GM18505 (cell line): ENCODE measurements around the gene GCN1.
"Not testable (repeated sequence)": the region's sequence is repeated elsewhere in the genome, so short reads cannot be mapped to it uniquely, and the experiment has no call there.

Experiments
- ATAC-seq: cut with Tn5 transposase; IDR thresholded peaks from one replicate; pipeline ENCODE4 v1.9.1; 2021; ENCODE audit not compliant: unreplicated experiment
- POLR2A ChIP-seq: IDR thresholded peaks from 4 replicates; pipeline ENCODE4 v1.6.1; 2011; ENCODE audit warnings: borderline replicate concordance; ENCODE audit not compliant: insufficient read depth, insufficient read length; ENCODE audit errors: extremely low read depth

Gene GCN1

DNA sequence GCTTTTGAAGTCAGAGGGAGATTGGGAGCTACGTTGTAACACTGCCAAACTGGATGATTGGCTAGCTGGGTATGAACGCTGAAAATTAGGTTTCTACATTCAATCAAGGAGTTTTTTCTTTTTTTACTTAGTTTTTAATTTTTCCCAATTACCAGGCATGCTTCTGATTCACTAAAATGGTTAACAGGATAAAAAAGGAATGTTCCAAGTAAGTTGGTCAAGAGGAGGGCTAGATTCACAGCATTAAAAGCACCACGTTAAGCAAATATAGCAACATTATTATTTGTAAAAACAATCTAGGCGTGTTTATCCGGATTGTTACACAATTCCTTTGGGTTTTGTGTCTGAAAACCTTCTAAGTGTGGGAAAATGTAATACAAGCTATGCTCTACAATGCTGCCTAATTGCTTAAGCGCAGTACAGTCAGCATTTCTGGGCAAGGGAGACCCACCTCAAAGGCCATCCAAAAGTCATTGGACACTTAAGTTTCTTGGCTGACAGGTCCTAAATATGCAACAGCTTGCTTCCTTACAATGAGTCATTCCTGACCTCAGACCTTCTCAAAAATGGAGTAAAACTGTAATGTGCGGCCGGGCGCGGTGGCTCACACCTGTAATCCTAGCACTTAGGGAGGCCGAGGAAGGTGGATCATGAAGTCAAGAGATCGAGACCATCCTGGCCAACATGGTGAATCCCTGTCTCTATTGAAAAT is 5.2 kb upstream of the GCN1 start:
- no peak for TF ChIP-seq POLR2A

DNA sequence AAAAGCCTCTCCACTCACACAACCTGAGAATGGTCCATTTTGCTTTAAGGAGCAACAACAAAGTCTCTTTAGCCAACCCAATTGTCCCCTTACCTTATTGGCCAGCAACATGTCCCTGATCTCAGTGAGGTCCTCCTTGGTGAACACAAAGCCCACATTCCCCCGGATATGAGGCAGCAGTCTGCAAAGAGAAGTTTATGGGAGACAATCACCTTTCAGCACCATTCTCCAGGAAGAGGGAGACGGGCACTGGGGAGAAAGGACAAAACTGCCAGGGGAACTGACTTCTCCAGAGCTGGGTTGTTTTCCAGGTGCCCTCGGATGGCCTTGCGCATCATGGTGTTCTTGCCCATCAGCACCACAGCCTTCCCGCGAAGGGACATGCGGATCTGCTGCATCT is 4.5 kb upstream of the GCN1 start:
- ATAC-seq: no peak
- peak; percentile 1 for TF ChIP-seq POLR2A

More for the DNA sequence above, 5.2 kb upstream of the GCN1 start:
- no peak for ATAC-seq

DNA sequence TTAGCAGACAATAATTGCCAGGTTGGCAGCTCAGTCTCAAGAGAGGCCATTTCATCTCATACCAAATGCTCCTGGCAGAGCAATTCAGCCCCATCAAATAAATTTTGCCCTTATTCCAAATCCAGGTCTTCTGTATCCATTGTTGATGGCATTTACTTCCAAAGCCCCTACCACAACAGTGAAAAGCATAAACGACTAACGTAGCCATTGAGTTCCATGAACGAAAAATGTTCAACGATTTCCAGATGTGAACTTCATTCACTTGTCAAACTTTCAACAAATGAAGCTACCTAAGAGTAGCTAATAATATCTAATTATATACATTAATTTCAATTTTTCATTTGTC is 3.0 kb upstream of the GCN1 start:
- no peak for TF ChIP-seq POLR2A
- ATAC-seq: no peak

DNA sequence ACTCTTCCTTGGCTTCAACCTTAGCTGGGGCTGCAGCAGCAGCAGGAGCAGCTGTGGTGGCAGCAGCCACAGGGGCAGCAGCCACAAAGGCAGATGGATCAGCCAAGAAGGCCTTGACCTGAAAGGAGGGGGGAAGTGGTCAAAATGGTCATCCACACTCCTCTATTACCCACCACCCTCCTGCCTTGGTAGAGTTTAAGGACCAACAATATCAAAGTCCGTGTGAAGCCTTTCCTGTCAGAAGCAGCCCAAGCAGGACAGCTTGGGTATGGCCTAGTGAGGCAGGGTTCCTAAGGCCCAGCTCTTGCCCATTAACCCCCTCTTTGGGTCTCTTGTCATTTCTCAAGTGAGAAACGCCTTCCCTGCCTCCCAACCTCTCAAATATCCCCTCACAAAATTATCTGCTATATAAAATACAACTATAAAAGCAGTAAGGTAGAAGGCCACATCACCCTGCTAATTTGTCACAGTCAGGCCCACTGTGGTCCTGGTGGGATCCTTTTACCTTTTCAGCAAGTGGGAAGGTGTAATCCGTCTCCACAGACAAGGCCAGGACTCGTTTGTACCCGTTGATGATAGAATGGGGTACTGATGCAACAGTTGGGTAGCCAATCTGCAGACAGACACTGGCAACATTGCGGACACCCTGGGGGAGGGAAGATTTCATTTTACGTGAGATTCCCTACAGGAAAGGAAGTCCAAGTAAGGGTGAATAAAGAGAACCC is 2.5 kb upstream of the GCN1 start:
- ATAC-seq: not testable (repeated sequence)
- TF ChIP-seq POLR2A: peak; percentile 24

DNA sequence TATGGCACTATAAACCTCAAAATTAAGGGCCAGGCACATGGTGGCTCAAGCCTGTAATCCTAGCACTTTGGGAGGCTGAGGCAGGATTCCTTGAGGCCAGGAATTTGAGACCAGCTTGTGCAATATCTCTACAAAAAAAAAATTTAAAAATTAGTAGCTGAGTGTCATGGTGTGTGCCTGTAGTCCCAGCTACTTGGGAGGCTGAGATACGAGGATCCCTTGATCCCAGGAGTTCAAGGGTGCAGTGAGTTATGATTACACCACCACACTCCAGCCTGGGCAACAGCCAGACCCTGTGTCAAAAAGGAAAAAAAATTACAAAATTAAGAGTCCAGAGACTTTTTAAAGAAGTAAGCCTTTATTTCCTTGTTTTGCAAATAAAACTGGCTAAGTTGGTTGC is 1.8 kb upstream of the GCN1 start:
- no peak for ATAC-seq
- no peak for TF ChIP-seq POLR2A

DNA sequence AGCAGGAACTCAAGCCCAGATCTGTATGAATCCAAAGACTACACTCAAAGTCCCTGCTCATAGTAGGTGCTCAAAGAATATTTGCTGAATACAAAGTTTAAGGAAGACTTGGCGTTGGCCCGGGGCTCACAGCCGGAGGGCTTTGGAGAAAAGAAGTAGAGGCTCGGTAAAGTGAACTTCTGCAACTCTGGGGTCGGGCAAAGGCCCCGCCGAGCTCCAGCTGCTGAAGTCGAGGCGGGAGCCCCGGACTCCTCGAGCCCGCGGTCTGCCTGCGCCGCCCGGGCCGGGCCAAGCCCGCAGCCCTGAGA is 335 bp downstream of the GCN1 start:
- peak; percentile 33 for ATAC-seq

DNA sequence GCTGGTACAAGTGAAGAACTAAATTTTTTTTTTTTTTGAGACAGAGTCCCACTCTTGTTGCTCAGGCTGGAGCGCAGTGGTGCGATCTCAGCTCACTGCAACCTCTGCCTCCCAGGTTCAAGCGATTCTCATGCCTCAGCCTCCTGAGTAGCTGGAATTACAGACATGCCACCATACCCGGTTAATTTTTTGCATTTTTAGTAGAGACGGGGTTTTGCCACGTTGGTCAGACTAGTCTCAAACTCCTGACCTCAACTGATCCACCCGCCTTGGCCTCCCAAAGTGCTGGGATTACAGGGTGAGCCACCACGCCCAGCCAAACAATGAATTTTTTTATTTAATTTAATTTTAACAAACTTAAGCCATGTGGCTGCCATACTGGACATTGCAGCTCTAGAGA is 1.2 kb downstream of the GCN1 start:
- not testable (repeated sequence) for ATAC-seq

More for the DNA sequence above, 335 bp downstream of the GCN1 start:
- no peak for TF ChIP-seq POLR2A

DNA sequence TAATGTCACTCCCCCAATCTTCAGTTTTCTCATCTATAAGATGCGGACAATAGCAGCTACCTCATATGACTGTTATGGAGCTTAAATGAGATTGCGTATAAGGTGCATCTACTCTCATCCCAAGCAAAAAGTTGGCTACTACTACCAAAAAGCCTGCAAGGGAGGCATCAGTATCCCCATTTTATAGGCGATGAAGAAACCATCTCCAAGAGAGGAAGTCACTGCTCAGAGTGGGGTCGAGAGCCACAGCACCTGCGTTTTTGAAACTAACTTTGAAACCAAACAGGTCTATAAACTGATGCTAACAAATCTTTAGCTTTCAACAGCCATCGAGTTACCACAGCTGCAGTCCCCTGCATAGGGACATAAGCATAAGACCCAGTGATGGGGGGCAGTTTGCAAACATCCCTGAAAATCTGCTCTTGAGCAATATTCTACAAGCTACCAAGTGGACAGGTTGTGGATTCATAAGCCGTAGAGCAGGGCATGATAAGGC is 3.5 kb downstream of the GCN1 start:
- TF ChIP-seq POLR2A: no peak
- ATAC-seq: no peak

DNA sequence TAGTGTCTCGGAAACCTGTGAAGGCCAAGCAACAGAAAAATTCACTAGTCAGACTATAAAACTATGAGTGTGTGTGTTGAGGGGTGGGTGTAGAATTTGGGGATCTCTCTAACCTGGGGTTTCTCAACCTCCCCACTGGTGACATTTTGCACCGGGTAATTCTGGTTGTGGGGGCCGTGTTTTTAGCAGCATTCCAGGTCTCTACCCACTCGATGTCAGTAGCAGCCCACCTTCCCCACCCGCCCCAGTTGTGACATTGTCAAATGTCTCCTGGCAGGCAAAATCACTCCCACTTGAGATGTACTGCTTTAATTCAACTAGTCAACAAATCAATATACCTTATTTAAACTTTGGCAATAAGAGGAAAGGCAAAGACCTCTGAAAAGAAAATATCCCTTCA is 4.1 kb downstream of the GCN1 start:
- no peak for TF ChIP-seq POLR2A
- no peak for ATAC-seq

DNA sequence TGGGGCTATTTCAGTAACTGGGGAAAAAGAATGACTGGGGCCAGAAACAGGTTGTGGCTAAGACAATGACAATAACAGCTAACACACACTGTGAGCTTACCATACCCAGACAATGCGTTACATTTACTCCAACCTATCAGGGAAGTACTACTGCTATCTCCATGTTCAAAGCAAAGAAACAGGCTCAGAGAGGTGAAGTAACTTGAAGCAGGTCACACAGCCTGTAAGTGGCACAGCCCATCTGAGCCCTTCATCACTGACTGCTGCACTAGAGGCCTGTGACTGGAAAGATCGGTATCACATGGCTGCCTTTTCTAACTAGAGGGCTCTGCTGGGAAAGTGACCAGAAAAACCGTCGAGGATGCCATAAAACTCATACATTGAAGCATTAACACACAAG is 7.9 kb downstream of the GCN1 start:
- ATAC-seq: no peak
- TF ChIP-seq POLR2A: no peak

DNA sequence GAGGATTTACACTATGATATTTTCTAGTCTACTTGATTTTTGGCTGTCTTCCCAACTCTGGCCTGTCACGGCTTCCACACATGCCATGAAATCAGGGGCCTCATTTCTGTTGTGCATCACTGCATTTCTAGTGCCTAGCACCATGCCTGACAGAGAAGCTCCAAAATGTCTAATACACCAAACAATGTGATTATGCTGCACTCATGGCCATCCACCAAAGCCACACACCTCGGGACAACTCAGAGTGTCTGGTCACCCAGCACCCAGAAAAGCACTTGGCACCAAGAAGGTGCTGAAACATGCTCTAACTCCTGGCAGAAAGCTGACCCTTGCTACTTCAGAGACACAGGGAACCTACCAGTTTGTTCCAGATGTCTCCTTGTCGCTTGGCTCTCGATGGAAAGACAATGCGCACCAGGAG is 11.3 kb downstream of the GCN1 start:
- ATAC-seq: no peak
- TF ChIP-seq POLR2A: no peak

DNA sequence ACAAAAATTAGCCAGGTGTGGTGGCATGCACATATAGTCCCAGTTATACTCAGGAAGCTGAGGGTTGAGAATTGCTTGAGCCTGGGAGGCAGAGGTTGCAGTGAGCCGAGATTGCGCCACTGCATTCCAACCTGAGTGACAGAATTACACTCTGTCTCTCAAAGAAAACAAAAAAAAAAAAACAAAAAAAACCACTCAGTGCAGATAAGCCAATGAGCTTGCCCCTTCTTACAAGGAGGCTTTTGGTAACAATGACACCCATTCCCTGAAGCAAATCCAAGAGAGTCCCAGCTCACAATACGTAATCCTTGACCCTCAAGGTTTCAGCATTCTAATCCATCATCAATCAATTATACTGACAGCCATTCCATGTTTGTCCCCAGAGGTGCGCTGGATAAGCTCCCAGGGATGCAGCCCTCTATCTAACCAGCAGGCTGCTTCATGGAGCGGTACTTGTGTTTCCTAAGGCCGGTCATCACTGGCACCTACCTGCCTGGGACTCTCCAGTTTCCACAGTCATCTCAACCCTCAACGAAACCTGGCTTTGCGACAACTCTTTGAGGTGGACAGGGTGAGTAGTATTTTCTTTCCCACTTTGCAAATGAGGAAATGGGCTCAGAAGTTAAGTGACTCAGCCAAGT is 12.4 kb downstream of the GCN1 start:
- no peak for ATAC-seq
- TF ChIP-seq POLR2A: no peak

DNA sequence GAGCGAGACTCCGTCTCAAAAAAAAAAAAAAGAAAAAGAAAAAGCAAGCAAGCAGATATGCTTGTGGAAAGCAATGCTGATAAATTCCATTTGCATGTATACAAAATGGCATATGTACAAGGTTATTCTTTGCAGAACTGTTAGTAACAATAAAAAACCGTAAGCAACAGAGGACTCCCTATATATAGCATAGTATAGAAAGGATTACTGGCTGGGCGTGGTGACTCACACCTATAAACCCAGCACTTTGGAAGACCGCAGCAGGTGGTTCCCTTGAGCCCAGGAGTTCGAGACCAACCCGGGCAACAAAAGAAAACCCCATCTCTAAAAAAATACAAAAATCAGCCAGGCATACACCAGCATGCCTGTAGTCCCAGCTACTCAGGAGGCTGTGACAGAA is 13.5 kb downstream of the GCN1 start:
- ATAC-seq: no peak
- TF ChIP-seq POLR2A: no peak

DNA sequence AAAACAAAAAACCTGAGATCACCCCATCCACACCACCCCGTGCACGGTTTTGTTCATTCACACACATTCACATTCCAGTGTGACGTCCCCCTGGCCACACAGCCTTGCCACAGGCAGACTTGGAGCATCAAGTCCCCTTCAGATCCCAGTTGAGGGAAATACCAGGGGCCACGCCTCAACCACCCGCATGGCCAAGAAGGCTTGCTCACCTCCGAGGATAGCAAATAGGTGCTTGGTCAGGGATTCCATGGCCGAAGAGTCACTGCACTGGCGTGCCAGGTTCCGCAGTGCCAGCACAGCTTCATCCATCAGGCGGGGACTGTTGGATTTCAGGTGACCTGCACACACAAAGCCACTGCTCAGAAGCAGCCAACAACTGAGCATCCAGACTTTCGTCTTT is 19.0 kb downstream of the GCN1 start:
- TF ChIP-seq POLR2A: no peak
- ATAC-seq: no peak
